Gastroesophageal sphincter (tissue), 4 donors: Measurements from ENCODE around the gene LRIT2. TPM values are rescaled to one million over a fixed set of nuclear protein-coding genes. Genes with fewer than 3 reads are reported as not detected.

ENCODE experiments used
- ATAC-seq: fragments of 150-250 bp; one replicate; pipeline ENCODE4 v1.9.1; 2016; ENCODE audit warnings: mild to moderate bottlenecking, moderate library complexity
- H3K27ac ChIP-seq, 4 donors: fragments of 200-600 bp; sonication (generic) in 3 of 4; 1 replicate in 3 of 4; 2 replicates in 1 of 4; pipeline ENCODE4 v1.5.1; 2016 to 2019
- H3K27me3 ChIP-seq: fragments of 200-600 bp; sonication (generic); one replicate; pipeline ENCODE4 v1.5.1; 2019
- H3K36me3 ChIP-seq, 2 donors: fragments of 200-600 bp; sonication (generic); one replicate each; pipeline ENCODE4 v1.5.1; 2019; ENCODE audit warnings: control low read depth in 1 of 2
- H3K4me1 ChIP-seq, 3 donors: fragments of 200-600 bp; sonication (generic); 1 replicate in 2 of 3; 2 replicates in 1 of 3; pipeline ENCODE4 v1.5.1; 2016 to 2019; ENCODE audit warnings: control low read depth in 2 of 3
- H3K4me3 ChIP-seq, 2 donors: fragments of 200-600 bp; sonication (generic); one replicate each; pipeline ENCODE4 v1.5.1; 2019; ENCODE audit warnings: mild to moderate bottlenecking in 1 of 2, moderate library complexity in 1 of 2
- H3K9me3 ChIP-seq, 3 donors: fragments of 200-600 bp; sonication (generic); one replicate each; pipeline ENCODE4 v1.5.1; 2017 to 2019; ENCODE audit warnings: control low read depth in 2 of 3
- CTCF ChIP-seq, 4 experiments: fragments of 200-600 bp in 2 of 4; fragments of 450-650 bp in 2 of 4; sonication (generic) in 1 of 4; IDR thresholded peaks; one replicate each; pipeline ENCODE4 v1.5.1; 2017 to 2019; ENCODE audit warnings: antibody characterized with exemption in 4 of 4, mild to moderate bottlenecking in 2 of 4, moderate library complexity in 2 of 4
- EP300 ChIP-seq: sonication (generic); formaldehyde crosslinking; IDR thresholded peaks from one replicate; pipeline ENCODE4 v1.6.1; 2017; ENCODE audit warnings: antibody characterized with exemption, mild to moderate bottlenecking
- POLR2A ChIP-seq, 2 donors: fragments of 450-650 bp; IDR thresholded peaks; one replicate each; pipeline ENCODE4 v1.6.1; 2017; ENCODE audit warnings: antibody characterized with exemption in 2 of 2, mild to moderate bottlenecking in 2 of 2, moderate library complexity in 1 of 2
- POLR2AphosphoS5 ChIP-seq: sonication (generic); formaldehyde crosslinking; IDR thresholded peaks from one replicate; pipeline ENCODE4 v1.6.1; 2017; ENCODE audit warnings: antibody characterized with exemption
- WGBS, 2 donors: methylation state at CpG; one replicate each; pipeline ENCODE4 v1.1.5; 2018; ENCODE audit warnings: low coverage in 1 of 2; 5-methylcytosine and 5-hydroxymethylcytosine counted together
- total RNA-seq, 4 donors: library from RNA; depleted of rRNA; stranded (reverse); fragments of >200 nt; gene quantifications; one replicate each; pipeline ENCODE4 v1.1.0, GENCODE V29; 2016

The LRIT2 gene
- total RNA-seq, 4 donors from 2014 or later, result not detected

- WGBS, 2 donors, result 60 to 100% methylated on average over 1 of the region's 6 CpGs
- H3K27me3 ChIP-seq, result peaks cover 38% of the 10 kb centered on the region
- no peak overlapping the region for H3K27ac ChIP-seq
- H3K36me3 ChIP-seq, result no peaks in the 10 kb centered on the region
- no peak overlapping the region for H3K4me3 ChIP-seq
- no peaks in the 10 kb centered on the region for H3K4me1 ChIP-seq
- no peaks in the 10 kb centered on the region for H3K9me3 ChIP-seq
- no peak for TF ChIP-seq EP300
- ATAC-seq, result no peak
Measured at GRCh38 chr10:84224411-84225028, 824 bp downstream of the LRIT2 start.

GRCh38 chr10:84221916-84222315, 3.4 kb downstream of the LRIT2 start:
- Histone ChIP-seq H3K27me3 (peaks cover 41% of the 10 kb centered on the region), H3K4me1 (no peaks in the 10 kb centered on the region), H3K9me3 (no peaks in the 10 kb centered on the region), H3K27ac (no peak overlapping the region), H3K4me3 (no peak overlapping the region), H3K36me3 (no peaks in the 10 kb centered on the region)
- ATAC-seq, result no peak
- TF ChIP-seq POLR2A (IDR thresholded peaks at IDR 0.05), result no peak
- no peak for TF ChIP-seq EP300
- TF ChIP-seq POLR2AphosphoS5, result no peak
- TF ChIP-seq CTCF (IDR thresholded peaks at IDR 0.05), result no peak
- no CpG with 5 or more reads among the region's 8 CpGs for WGBS, 2 donors

GRCh38 chr10:84217746-84218145, 7.6 kb downstream of the LRIT2 start:
- TF ChIP-seq POLR2A (IDR thresholded peaks at IDR 0.05), result no peak
- Histone ChIP-seq H3K9me3 (no peaks in the 10 kb centered on the region), H3K27me3 (peaks cover 29% of the 10 kb centered on the region), H3K4me1 (no peaks in the 10 kb centered on the region), H3K36me3 (no peaks in the 10 kb centered on the region), H3K4me3 (no peak overlapping the region), H3K27ac (no peak overlapping the region)
- no peak for ATAC-seq
- WGBS, 2 donors, result 80 to 100% methylated on average over 2 to 4 of the region's 4 CpGs

GRCh38 chr10:84216834-84217233, 8.5 kb downstream of the LRIT2 start:
- Histone ChIP-seq H3K27ac (no peak overlapping the region), H3K27me3 (peaks cover 27% of the 10 kb centered on the region), H3K9me3 (no peaks in the 10 kb centered on the region), H3K4me3 (no peak overlapping the region), H3K4me1 (no peaks in the 10 kb centered on the region), H3K36me3 (no peaks in the 10 kb centered on the region)
- TF ChIP-seq POLR2A (IDR thresholded peaks at IDR 0.05), result no peak
- no peak for TF ChIP-seq CTCF (IDR thresholded peaks at IDR 0.05)
- TF ChIP-seq EP300, result no peak
- TF ChIP-seq POLR2AphosphoS5, result no peak
- ATAC-seq, result no peak
- WGBS, 2 donors, result 71% methylated on average over 2 of the region's 9 CpGs; no CpG with 5 or more reads in 1 of the 2 donors

- H3K9me3 ChIP-seq, result no peaks in the 10 kb centered on the region
- H3K36me3 ChIP-seq, result no peaks in the 10 kb centered on the region
- peaks cover 31% of the 10 kb centered on the region for H3K27me3 ChIP-seq
- H3K27ac ChIP-seq, result no peak overlapping the region
- ATAC-seq, result no peak
- no peak overlapping the region for H3K4me3 ChIP-seq
- TF ChIP-seq POLR2A (IDR thresholded peaks at IDR 0.05) (no peak), POLR2AphosphoS5 (no peak), EP300 (no peak), CTCF (IDR thresholded peaks at IDR 0.05) (no peak)
- no peaks in the 10 kb centered on the region for H3K4me1 ChIP-seq
- WGBS, 2 donors, result 14 to 43% methylated on average over 1 to 6 of the region's 12 CpGs
Measured at GRCh38 chr10:84214612-84215235, 10.6 kb downstream of the LRIT2 start.

GRCh38 chr10:84214046-84214572, 11.2 kb downstream of the LRIT2 start:
- 55% methylated on average over 3 of the region's 25 CpGs; no CpG with 5 or more reads in 1 of the 2 donors for WGBS, 2 donors
- Histone ChIP-seq H3K4me3 (no peak overlapping the region), H3K27me3 (peaks cover 28% of the 10 kb centered on the region), H3K27ac (no peak overlapping the region), H3K4me1 (no peaks in the 10 kb centered on the region), H3K36me3 (no peaks in the 10 kb centered on the region), H3K9me3 (no peaks in the 10 kb centered on the region)
- no peak for TF ChIP-seq EP300
- no peak for TF ChIP-seq POLR2A (IDR thresholded peaks at IDR 0.05)
- no peak for TF ChIP-seq POLR2AphosphoS5
- no peak for TF ChIP-seq CTCF (IDR thresholded peaks at IDR 0.05)
- ATAC-seq, result no peak
